Activated naive CD8-positive, alpha-beta T cell treated with anti-CD3 and anti-CD28 coated beads, Interleukin-2, amount 50 U/mL, for 24 hours (primary cell): Measurements from ENCODE around the gene MIER3.
A peak's percentile ranks its signal among the peaks of the same experiment; 100 is the strongest.
"Not testable (repeated sequence)": the region's sequence is repeated elsewhere in the genome, so short reads cannot be mapped to it uniquely, and the experiment has no call there.

ENCODE experiments used
- ATAC-seq: fragments of 150-1000 bp; cut with Tn5 transposase; one replicate; pipeline ENCODE4 v1.10.0; 2021
- DNase-seq: peaks from one replicate; pipeline ENCODE4 v3.0.0; 2021
- H3K27ac Mint-ChIP-seq: one replicate; pipeline ENCODE4 v1.8.0; 2021; ENCODE audit warnings: mild to moderate bottlenecking, mixed read lengths
- H3K27me3 Mint-ChIP-seq: one replicate; pipeline ENCODE4 v1.8.0; 2021; ENCODE audit warnings: mixed read lengths
- H3K36me3 Mint-ChIP-seq: one replicate; pipeline ENCODE4 v1.8.0; 2021; ENCODE audit warnings: low read depth, mixed read lengths
- H3K4me1 Mint-ChIP-seq: one replicate; pipeline ENCODE4 v1.8.0; 2021; ENCODE audit warnings: mixed read lengths
- H3K4me3 Mint-ChIP-seq: one replicate; pipeline ENCODE4 v1.8.0; 2021; ENCODE audit warnings: mild to moderate bottlenecking, moderate library complexity, mixed read lengths
- H3K9me3 Mint-ChIP-seq: one replicate; pipeline ENCODE4 v1.8.0; 2021; ENCODE audit warnings: mixed read lengths

Gene MIER3

GRCh38 chr5:56951946-56952691 lies at the start of gene MIER3:
MIER3 (minus strand) TSS chr5:56952123; CDS start chr5:56952102, 21 bp downstream.
- DNase-seq: peak; percentile 82

GRCh38 chr5:56995596-56995995 lies 43.7 kb upstream of the MIER3 start:
- ATAC-seq: no peak
- no peaks in the 10 kb centered on the region for H3K4me1 Mint-ChIP-seq
- H3K4me3 Mint-ChIP-seq: no peak overlapping the region
- no peaks in the 10 kb centered on the region for H3K36me3 Mint-ChIP-seq
- H3K9me3 Mint-ChIP-seq: no peaks in the 10 kb centered on the region
- peaks cover 2% of the 10 kb centered on the region for H3K27me3 Mint-ChIP-seq
- no peak for DNase-seq
- H3K27ac Mint-ChIP-seq: no peak overlapping the region

More at GRCh38 chr5:56951946-56952691, at the start of gene MIER3:
- peak; percentile 96 for ATAC-seq
- peak within 1 kb of the TSS; percentile 90 for H3K4me3 Mint-ChIP-seq
- H3K27me3 Mint-ChIP-seq: peaks cover 31% of the 10 kb centered on the region
- no peaks in the 10 kb centered on the region for H3K9me3 Mint-ChIP-seq
- peaks cover 23% of the 10 kb centered on the region for H3K4me1 Mint-ChIP-seq
- peaks cover 11% of the 10 kb centered on the region for H3K36me3 Mint-ChIP-seq
- peak within 1 kb of the TSS; percentile 77 for H3K27ac Mint-ChIP-seq

- H3K4me1 Mint-ChIP-seq: no peaks in the 10 kb centered on the region
- H3K27ac Mint-ChIP-seq: no peak overlapping the region
- no peaks in the 10 kb centered on the region for H3K36me3 Mint-ChIP-seq
- H3K4me3 Mint-ChIP-seq: no peak overlapping the region
- ATAC-seq (no peak), DNase-seq (no peak)
- no peaks in the 10 kb centered on the region for H3K9me3 Mint-ChIP-seq
- H3K27me3 Mint-ChIP-seq: peaks cover 2% of the 10 kb centered on the region
Observed at GRCh38 chr5:56993241-56993640, 41.3 kb upstream of the MIER3 start.

GRCh38 chr5:56989676-56990075 lies 37.8 kb upstream of the MIER3 start:
- ATAC-seq: no peak
- peaks cover 8% of the 10 kb centered on the region for H3K4me1 Mint-ChIP-seq

GRCh38 chr5:56988490-56988889 lies 36.6 kb upstream of the MIER3 start:
- no peaks in the 10 kb centered on the region for H3K27me3 Mint-ChIP-seq
- ATAC-seq (no peak), DNase-seq (no peak)
- no peaks in the 10 kb centered on the region for H3K36me3 Mint-ChIP-seq
- no peak overlapping the region for H3K4me3 Mint-ChIP-seq
- H3K4me1 Mint-ChIP-seq: peaks cover 17% of the 10 kb centered on the region
- H3K27ac Mint-ChIP-seq: no peak overlapping the region
- H3K9me3 Mint-ChIP-seq: no peaks in the 10 kb centered on the region

More at GRCh38 chr5:56989676-56990075, 37.8 kb upstream of the MIER3 start:
- H3K27ac Mint-ChIP-seq: no peak overlapping the region
- H3K9me3 Mint-ChIP-seq: no peaks in the 10 kb centered on the region
- no peak overlapping the region for H3K4me3 Mint-ChIP-seq
- H3K36me3 Mint-ChIP-seq: no peaks in the 10 kb centered on the region
- H3K27me3 Mint-ChIP-seq: peaks cover 2% of the 10 kb centered on the region
- DNase-seq: no peak

- Mint-ChIP-seq H3K4me1 (peaks cover 17% of the 10 kb centered on the region), H3K4me3 (no peak overlapping the region), H3K27me3 (no peaks in the 10 kb centered on the region), H3K36me3 (no peaks in the 10 kb centered on the region), H3K9me3 (no peaks in the 10 kb centered on the region), H3K27ac (no peak overlapping the region)
- no peak for DNase-seq
- ATAC-seq: no peak
Observed at GRCh38 chr5:56987171-56987570, 35.2 kb upstream of the MIER3 start.

- DNase-seq (no peak), ATAC-seq (no peak)
- Mint-ChIP-seq H3K9me3 (no peaks in the 10 kb centered on the region), H3K4me1 (peaks cover 17% of the 10 kb centered on the region), H3K36me3 (no peaks in the 10 kb centered on the region), H3K27ac (no peak overlapping the region), H3K27me3 (no peaks in the 10 kb centered on the region), H3K4me3 (no peak overlapping the region)
Observed at GRCh38 chr5:56986626-56986947, 34.7 kb upstream of the MIER3 start.

GRCh38 chr5:56985936-56986625 lies 34.2 kb upstream of the MIER3 start:
- no peak for ATAC-seq
- Mint-ChIP-seq H3K27me3 (no peaks in the 10 kb centered on the region), H3K4me3 (no peak overlapping the region), H3K4me1 (peaks cover 17% of the 10 kb centered on the region), H3K36me3 (no peaks in the 10 kb centered on the region), H3K27ac (no peak overlapping the region), H3K9me3 (no peaks in the 10 kb centered on the region)
- DNase-seq: no peak

GRCh38 chr5:56984445-56984844 lies 32.5 kb upstream of the MIER3 start:
- no peak for DNase-seq

GRCh38 chr5:56983593-56984361 lies 31.9 kb upstream of the MIER3 start:
- no peaks in the 10 kb centered on the region for H3K27me3 Mint-ChIP-seq
- ATAC-seq (peak; percentile 26), DNase-seq (no peak)
- no peak overlapping the region for H3K4me3 Mint-ChIP-seq
- no peak overlapping the region for H3K27ac Mint-ChIP-seq
- peaks cover 17% of the 10 kb centered on the region for H3K4me1 Mint-ChIP-seq
- H3K9me3 Mint-ChIP-seq: no peaks in the 10 kb centered on the region
- no peaks in the 10 kb centered on the region for H3K36me3 Mint-ChIP-seq

More at GRCh38 chr5:56984445-56984844, 32.5 kb upstream of the MIER3 start:
- ATAC-seq: peak; percentile 47
- H3K4me1 Mint-ChIP-seq: peaks cover 17% of the 10 kb centered on the region
- no peak overlapping the region for H3K4me3 Mint-ChIP-seq
- no peaks in the 10 kb centered on the region for H3K27me3 Mint-ChIP-seq
- no peaks in the 10 kb centered on the region for H3K36me3 Mint-ChIP-seq
- H3K27ac Mint-ChIP-seq: peak overlapping the region; percentile 45
- H3K9me3 Mint-ChIP-seq: no peaks in the 10 kb centered on the region

GRCh38 chr5:56981548-56982315 lies 29.8 kb upstream of the MIER3 start:
- H3K27me3 Mint-ChIP-seq: no peaks in the 10 kb centered on the region
- ATAC-seq (no peak), DNase-seq (no peak)
- H3K36me3 Mint-ChIP-seq: no peaks in the 10 kb centered on the region
- no peaks in the 10 kb centered on the region for H3K9me3 Mint-ChIP-seq
- no peak overlapping the region for H3K4me3 Mint-ChIP-seq
- peaks cover 17% of the 10 kb centered on the region for H3K4me1 Mint-ChIP-seq
- no peak overlapping the region for H3K27ac Mint-ChIP-seq

GRCh38 chr5:56979968-56980367 lies 28.0 kb upstream of the MIER3 start:
- Mint-ChIP-seq H3K4me1 (peaks cover 10% of the 10 kb centered on the region), H3K9me3 (no peaks in the 10 kb centered on the region), H3K27ac (no peak overlapping the region), H3K4me3 (no peak overlapping the region), H3K36me3 (no peaks in the 10 kb centered on the region), H3K27me3 (no peaks in the 10 kb centered on the region)
- no peak for ATAC-seq
- no peak for DNase-seq

- H3K4me3 Mint-ChIP-seq, DNase-seq, H3K9me3 Mint-ChIP-seq, H3K27ac Mint-ChIP-seq, H3K27me3 Mint-ChIP-seq, ATAC-seq, H3K4me1 Mint-ChIP-seq, H3K36me3 Mint-ChIP-seq: not testable (repeated sequence)
Observed at GRCh38 chr5:56979526-56979925, 27.6 kb upstream of the MIER3 start.

- Mint-ChIP-seq H3K4me3 (no peak overlapping the region), H3K4me1 (no peaks in the 10 kb centered on the region), H3K9me3 (no peaks in the 10 kb centered on the region), H3K36me3 (no peaks in the 10 kb centered on the region), H3K27ac (no peak overlapping the region), H3K27me3 (no peaks in the 10 kb centered on the region)
- DNase-seq (no peak), ATAC-seq (no peak)
Observed at GRCh38 chr5:56977822-56978221, 25.9 kb upstream of the MIER3 start.
